Smooth muscle cell (in vitro differentiated cells): ENCODE measurements around the gene SRPK2. TPM values are rescaled to one million over a fixed set of nuclear protein-coding genes. Genes with fewer than 3 reads are reported as not detected.
A peak's percentile ranks its signal among the peaks of the same experiment; 100 is the strongest.

ENCODE experiments used
- DNase-seq: peaks from one replicate; lab custom pipeline; 2025; ENCODE audit not compliant: unreplicated experiment; lab: John Stamatoyannopoulos, UW
- H2AFZ ChIP-seq: fragments of 200-600 bp; sonication (generic); 2 replicates; pipeline ENCODE4 v1.6.0; 2016; ENCODE audit warnings: antibody characterized with exemption, low read depth, mild to moderate bottlenecking
- H3F3A ChIP-seq: fragments of 200-600 bp; sonication (generic); 2 replicates; pipeline ENCODE4 v1.6.0; 2017; ENCODE audit warnings: antibody characterized with exemption, low read depth
- H3K27ac ChIP-seq: fragments of 200-600 bp; sonication (generic); 2 replicates; pipeline ENCODE4 v1.5.1; 2016; ENCODE audit warnings: low read depth, mild to moderate bottlenecking
- H3K27me3 ChIP-seq: fragments of 200-600 bp; sonication (generic); 2 replicates; pipeline ENCODE4 v1.6.1; 2016; ENCODE audit warnings: low read depth, mild to moderate bottlenecking
- H3K36me3 ChIP-seq: fragments of 200-600 bp; sonication (generic); 2 replicates; pipeline ENCODE4 v1.5.1; 2016; ENCODE audit warnings: low read depth
- H3K4me1 ChIP-seq: fragments of 200-600 bp; sonication (generic); 2 replicates; pipeline ENCODE4 v1.5.1; 2016; ENCODE audit warnings: low read depth
- H3K4me2 ChIP-seq: fragments of 200-600 bp; sonication (generic); 2 replicates; pipeline ENCODE4 v1.6.0; 2016; ENCODE audit warnings: mild to moderate bottlenecking
- H3K4me3 ChIP-seq: fragments of 200-600 bp; sonication (generic); 2 replicates; pipeline ENCODE4 v1.5.1; 2016; ENCODE audit warnings: mild to moderate bottlenecking
- H3K79me2 ChIP-seq: fragments of 200-600 bp; sonication (generic); 2 replicates; pipeline ENCODE4 v1.6.0; 2016; ENCODE audit warnings: low read depth, mild to moderate bottlenecking
- H3K9ac ChIP-seq: fragments of 200-600 bp; sonication (generic); 2 replicates; pipeline ENCODE4 v1.6.0; 2016; ENCODE audit warnings: low read depth
- H3K9me3 ChIP-seq: fragments of 200-600 bp; sonication (generic); replicated peaks from 2 replicates; pipeline ENCODE4 v1.5.1; 2016; ENCODE audit warnings: low read depth
- H4K20me1 ChIP-seq: fragments of 200-600 bp; sonication (generic); 2 replicates; pipeline ENCODE4 v1.6.0; 2016; ENCODE audit warnings: low read depth
- WGBS: methylation state at CpG from one replicate; pipeline ENCODE4 v1.1.7; 2016; ENCODE audit warnings: low lambda C conversion rate; 5-methylcytosine and 5-hydroxymethylcytosine counted together
- polyA plus RNA-seq: library from polyadenylated mRNA; unstranded; fragments of >200 nt; fragmentation: Nextera tagmentation; extraction: Ambion mirVana; gene quantifications from 2 replicates; pipeline ENCODE4 v1.2.1, GENCODE V29; 2016
- total RNA-seq: library from RNA; depleted of rRNA; stranded (reverse); fragments of >200 nt; gene quantifications from 2 replicates; pipeline ENCODE4 v1.2.3, GENCODE V29; 2014
- TF ChIP-seq, protein P1 (sequence below): fragments of 200-600 bp; sonication (generic); IDR thresholded peaks from 2 replicates; pipeline ENCODE4 v1.5.1; 2017; ENCODE audit warnings: borderline replicate concordance, mild to moderate bottlenecking, antibody characterized with exemption; ENCODE audit not compliant: insufficient read depth, poor library complexity, severe bottlenecking

Gene SRPK2
- total and polyA plus RNA-seq, 2 experiments from 2014 or later, result 21.9 to 28.0 TPM

DNA sequence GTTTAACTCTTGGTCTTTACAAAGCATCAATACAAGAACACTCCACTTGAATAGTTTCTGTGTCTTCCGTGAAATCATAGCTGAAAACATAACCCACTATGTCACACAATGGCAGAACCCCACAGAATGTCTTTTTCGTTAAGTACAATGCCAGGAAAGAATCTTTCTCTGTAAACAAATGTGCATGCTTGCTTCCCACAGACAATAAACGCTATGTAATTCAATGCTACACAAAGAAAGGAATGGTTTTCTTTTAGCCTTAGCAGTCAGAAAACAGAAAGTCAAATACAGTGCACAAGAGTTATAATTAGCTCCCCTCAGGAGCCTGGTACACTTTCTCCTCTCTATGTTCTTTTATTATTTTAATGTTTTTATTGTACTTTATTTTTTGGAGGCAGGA, 186.1 kb downstream of the SRPK2 start:
- no peaks in the 10 kb centered on the region for H3K9me3 ChIP-seq
- peaks cover 12% of the 10 kb centered on the region for H3K4me1 ChIP-seq
- H3K79me2 ChIP-seq, result peaks cover 11% of the 10 kb centered on the region
- H3K27me3 ChIP-seq, result no peaks in the 10 kb centered on the region
- H4K20me1 ChIP-seq, result peaks cover 87% of the 10 kb centered on the region
- peaks cover 7% of the 10 kb centered on the region for H3F3A ChIP-seq
- no peak overlapping the region for H3K4me3 ChIP-seq
- TF ChIP-seq, protein P1, sequence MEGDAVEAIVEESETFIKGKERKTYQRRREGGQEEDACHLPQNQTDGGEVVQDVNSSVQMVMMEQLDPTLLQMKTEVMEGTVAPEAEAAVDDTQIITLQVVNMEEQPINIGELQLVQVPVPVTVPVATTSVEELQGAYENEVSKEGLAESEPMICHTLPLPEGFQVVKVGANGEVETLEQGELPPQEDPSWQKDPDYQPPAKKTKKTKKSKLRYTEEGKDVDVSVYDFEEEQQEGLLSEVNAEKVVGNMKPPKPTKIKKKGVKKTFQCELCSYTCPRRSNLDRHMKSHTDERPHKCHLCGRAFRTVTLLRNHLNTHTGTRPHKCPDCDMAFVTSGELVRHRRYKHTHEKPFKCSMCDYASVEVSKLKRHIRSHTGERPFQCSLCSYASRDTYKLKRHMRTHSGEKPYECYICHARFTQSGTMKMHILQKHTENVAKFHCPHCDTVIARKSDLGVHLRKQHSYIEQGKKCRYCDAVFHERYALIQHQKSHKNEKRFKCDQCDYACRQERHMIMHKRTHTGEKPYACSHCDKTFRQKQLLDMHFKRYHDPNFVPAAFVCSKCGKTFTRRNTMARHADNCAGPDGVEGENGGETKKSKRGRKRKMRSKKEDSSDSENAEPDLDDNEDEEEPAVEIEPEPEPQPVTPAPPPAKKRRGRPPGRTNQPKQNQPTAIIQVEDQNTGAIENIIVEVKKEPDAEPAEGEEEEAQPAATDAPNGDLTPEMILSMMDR, result no peak
- 66% methylated on average over 3 of the region's 3 CpGs for WGBS
- no peak overlapping the region for H2AFZ ChIP-seq
- no peaks in the 10 kb centered on the region for H3K36me3 ChIP-seq
- H3K9ac ChIP-seq, result no peak overlapping the region
- H3K4me2 ChIP-seq, result no peak overlapping the region
- no peak for DNase-seq
- H3K27ac ChIP-seq, result no peak overlapping the region

DNA sequence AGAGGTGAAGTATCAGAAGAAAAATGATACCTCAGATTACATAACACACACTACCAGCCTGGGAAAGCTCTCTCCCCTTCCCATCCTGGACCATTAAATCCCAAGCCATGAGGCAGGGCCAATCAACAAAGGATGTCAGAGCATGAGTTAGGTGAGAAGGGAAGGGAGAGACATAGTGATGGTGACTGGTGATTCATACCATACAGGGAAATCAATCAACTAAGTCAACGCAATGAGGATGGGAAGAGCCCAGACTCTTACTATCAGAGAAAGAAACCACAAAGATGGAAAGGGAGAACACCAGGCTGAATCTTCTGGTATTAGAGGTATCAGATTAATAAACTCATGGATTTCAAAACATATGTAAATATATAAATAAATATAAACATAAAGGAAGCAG, 189.3 kb downstream of the SRPK2 start:
- TF ChIP-seq, protein P1, result no peak
- no peaks in the 10 kb centered on the region for H3K9me3 ChIP-seq
- H2AFZ ChIP-seq, result no peak overlapping the region
- no peak for DNase-seq
- H3K79me2 ChIP-seq, result peaks cover 10% of the 10 kb centered on the region
- H3K27me3 ChIP-seq, result no peaks in the 10 kb centered on the region
- peaks cover 10% of the 10 kb centered on the region for H3F3A ChIP-seq
- H3K36me3 ChIP-seq, result no peaks in the 10 kb centered on the region
- peaks cover 80% of the 10 kb centered on the region for H4K20me1 ChIP-seq
- no peak overlapping the region for H3K27ac ChIP-seq
- no peak overlapping the region for H3K4me3 ChIP-seq
- 70% methylated on average over 1 of the region's 1 CpG for WGBS
- H3K4me1 ChIP-seq, result peaks cover 12% of the 10 kb centered on the region
- H3K9ac ChIP-seq, result no peak overlapping the region
- H3K4me2 ChIP-seq, result peak overlapping the region; percentile 42

DNA sequence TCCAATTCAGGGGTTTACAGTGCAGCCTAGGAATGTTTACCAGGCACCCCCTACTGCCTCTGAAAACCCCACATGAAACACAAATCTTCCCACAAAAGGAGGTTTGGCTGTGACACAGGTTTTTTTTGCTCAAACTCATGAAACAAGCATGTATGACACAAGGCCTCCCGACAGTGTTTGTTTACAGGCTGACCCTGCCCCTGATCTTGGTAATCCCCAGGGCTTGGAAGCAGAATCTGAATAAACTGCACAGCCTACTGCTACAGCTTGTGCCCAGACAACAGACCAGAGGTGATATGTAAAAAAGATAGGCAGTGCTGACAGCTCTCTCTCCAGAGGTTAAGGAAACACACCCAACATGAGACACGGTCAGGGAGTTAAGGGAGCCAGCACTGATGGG, 190.5 kb downstream of the SRPK2 start:
- Histone ChIP-seq H3K36me3 (no peaks in the 10 kb centered on the region), H3K9me3 (no peaks in the 10 kb centered on the region), H3K27me3 (no peaks in the 10 kb centered on the region), H3K4me2 (peak overlapping the region; percentile 42), H4K20me1 (peaks cover 78% of the 10 kb centered on the region), H3K4me3 (no peak overlapping the region), H3K9ac (peak overlapping the region; percentile 28), H2AFZ (no peak overlapping the region), H3K27ac (peak overlapping the region; percentile 76), H3K79me2 (peaks cover 10% of the 10 kb centered on the region), H3K4me1 (peaks cover 12% of the 10 kb centered on the region), H3F3A (peaks cover 10% of the 10 kb centered on the region)
- peak; percentile 11 for DNase-seq
- WGBS, result 11% methylated on average over 2 of the region's 2 CpGs
- TF ChIP-seq, protein P1, result no peak

DNA sequence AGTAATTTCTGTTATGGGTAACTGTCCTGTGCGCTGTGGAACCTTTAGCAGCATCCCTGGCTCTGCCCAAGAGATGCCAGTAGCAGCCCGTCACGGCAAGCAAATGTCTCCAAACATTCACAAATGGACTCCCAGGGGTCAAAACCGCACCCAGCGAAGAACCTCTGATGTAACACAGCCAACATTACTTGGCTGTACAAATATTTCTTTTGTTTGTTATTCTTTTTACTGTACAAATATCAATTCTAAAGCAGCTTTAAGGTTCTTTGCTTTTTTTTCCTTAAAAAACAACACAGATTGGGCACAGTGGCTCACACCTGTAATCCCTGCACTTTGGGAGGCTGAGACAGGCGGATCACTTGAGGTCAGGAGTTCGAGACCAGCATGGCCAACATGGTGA, 192.2 kb downstream of the SRPK2 start:
- TF ChIP-seq, protein P1, result no peak
- Histone ChIP-seq H3F3A (peaks cover 10% of the 10 kb centered on the region), H3K27me3 (no peaks in the 10 kb centered on the region), H4K20me1 (peaks cover 68% of the 10 kb centered on the region), H3K4me2 (no peak overlapping the region), H3K27ac (no peak overlapping the region), H3K9ac (no peak overlapping the region), H3K79me2 (peaks cover 10% of the 10 kb centered on the region), H2AFZ (no peak overlapping the region), H3K36me3 (no peaks in the 10 kb centered on the region), H3K4me3 (no peak overlapping the region), H3K9me3 (no peaks in the 10 kb centered on the region), H3K4me1 (peaks cover 12% of the 10 kb centered on the region)
- DNase-seq, result no peak
- WGBS, result 84% methylated on average over 7 of the region's 7 CpGs
